H1 (cell line): ENCODE results near the gene ADARB2. TPM values are rescaled to one million over a fixed set of nuclear protein-coding genes. Genes with fewer than 3 reads are reported as not detected.

Experiments
- HDAC2 ChIP-seq, 2 experiments: fragments of 300-600 bp in 1 of 2; sonication (generic) in 1 of 2; IDR thresholded peaks; 2 replicates each; pipeline ENCODE4 v1.6.1; 2011 to 2012; ENCODE audit warnings: low read depth in 2 of 2, low read length in 2 of 2, mild to moderate bottlenecking in 2 of 2, moderate library complexity in 2 of 2, borderline replicate concordance in 1 of 2, inconsistent platforms in 1 of 2
- SIX5 ChIP-seq: IDR thresholded peaks from 2 replicates; pipeline ENCODE4 v1.6.1; 2011; ENCODE audit warnings: mild to moderate bottlenecking, low read depth, low read length
- polyA plus RNA-seq, 7 experiments: library from polyadenylated mRNA; depleted of rRNA in 3 of 7; stranded (reverse) in 5 of 7; unstranded in 2 of 7; fragments of >200 nt in 5 of 7; fragments of 200-250 nt in 2 of 7; gene quantifications; 1 replicate in 5 of 7; 2 replicates in 1 of 7; 4 replicates in 1 of 7; pipeline versions ENCODE4 v1.2.1 to v1.2.3, GENCODE V29; 2011 to 2013; ENCODE audit warnings: missing spikeins in 2 of 7, mixed read lengths in 2 of 7
- total RNA-seq: library from RNA; stranded (reverse); fragmentation: NEBNext Ultra II Directional; extraction: Animal tissue kit (Norgen Biotek cat#: 25700); gene quantifications from 2 replicates; pipeline ENCODE4 v1.2.1, GENCODE V29; 2021
- TF ChIP-seq, protein P1 (sequence below): fragments of 300-600 bp; sonication (generic); IDR thresholded peaks from 2 replicates; pipeline ENCODE4 v1.7.1; 2012; ENCODE audit warnings: low read length, moderate library complexity, mild to moderate bottlenecking, inconsistent platforms; ENCODE audit not compliant: insufficient replicate concordance

Gene ADARB2
- total and polyA plus RNA-seq, 2 of the 8 experiments (the other 6 are each of a cell fraction or from before 2014, with no cell fraction given), result 2.2 to 2.8 TPM

DNA sequence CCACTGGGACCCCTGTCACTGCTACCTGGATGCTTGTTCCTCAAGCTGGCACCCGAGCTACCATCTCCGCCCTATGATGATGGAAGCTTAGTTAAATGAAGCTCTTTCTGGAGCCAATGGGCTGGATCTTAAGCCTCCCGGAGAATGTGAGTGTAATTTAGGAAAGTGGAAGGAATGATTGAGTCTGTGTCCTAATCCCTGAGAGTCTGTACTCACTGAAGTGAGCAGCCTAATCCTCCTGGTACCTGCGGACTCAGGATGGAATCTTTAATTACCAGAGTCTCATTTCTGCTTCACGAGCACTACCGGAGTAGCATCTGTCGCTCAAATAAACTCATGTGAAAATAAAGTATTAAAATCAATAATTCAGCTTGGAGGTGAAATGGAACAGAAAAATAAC lies 425.6 kb downstream of the ADARB2 start (continued):
- TF ChIP-seq, protein P1, sequence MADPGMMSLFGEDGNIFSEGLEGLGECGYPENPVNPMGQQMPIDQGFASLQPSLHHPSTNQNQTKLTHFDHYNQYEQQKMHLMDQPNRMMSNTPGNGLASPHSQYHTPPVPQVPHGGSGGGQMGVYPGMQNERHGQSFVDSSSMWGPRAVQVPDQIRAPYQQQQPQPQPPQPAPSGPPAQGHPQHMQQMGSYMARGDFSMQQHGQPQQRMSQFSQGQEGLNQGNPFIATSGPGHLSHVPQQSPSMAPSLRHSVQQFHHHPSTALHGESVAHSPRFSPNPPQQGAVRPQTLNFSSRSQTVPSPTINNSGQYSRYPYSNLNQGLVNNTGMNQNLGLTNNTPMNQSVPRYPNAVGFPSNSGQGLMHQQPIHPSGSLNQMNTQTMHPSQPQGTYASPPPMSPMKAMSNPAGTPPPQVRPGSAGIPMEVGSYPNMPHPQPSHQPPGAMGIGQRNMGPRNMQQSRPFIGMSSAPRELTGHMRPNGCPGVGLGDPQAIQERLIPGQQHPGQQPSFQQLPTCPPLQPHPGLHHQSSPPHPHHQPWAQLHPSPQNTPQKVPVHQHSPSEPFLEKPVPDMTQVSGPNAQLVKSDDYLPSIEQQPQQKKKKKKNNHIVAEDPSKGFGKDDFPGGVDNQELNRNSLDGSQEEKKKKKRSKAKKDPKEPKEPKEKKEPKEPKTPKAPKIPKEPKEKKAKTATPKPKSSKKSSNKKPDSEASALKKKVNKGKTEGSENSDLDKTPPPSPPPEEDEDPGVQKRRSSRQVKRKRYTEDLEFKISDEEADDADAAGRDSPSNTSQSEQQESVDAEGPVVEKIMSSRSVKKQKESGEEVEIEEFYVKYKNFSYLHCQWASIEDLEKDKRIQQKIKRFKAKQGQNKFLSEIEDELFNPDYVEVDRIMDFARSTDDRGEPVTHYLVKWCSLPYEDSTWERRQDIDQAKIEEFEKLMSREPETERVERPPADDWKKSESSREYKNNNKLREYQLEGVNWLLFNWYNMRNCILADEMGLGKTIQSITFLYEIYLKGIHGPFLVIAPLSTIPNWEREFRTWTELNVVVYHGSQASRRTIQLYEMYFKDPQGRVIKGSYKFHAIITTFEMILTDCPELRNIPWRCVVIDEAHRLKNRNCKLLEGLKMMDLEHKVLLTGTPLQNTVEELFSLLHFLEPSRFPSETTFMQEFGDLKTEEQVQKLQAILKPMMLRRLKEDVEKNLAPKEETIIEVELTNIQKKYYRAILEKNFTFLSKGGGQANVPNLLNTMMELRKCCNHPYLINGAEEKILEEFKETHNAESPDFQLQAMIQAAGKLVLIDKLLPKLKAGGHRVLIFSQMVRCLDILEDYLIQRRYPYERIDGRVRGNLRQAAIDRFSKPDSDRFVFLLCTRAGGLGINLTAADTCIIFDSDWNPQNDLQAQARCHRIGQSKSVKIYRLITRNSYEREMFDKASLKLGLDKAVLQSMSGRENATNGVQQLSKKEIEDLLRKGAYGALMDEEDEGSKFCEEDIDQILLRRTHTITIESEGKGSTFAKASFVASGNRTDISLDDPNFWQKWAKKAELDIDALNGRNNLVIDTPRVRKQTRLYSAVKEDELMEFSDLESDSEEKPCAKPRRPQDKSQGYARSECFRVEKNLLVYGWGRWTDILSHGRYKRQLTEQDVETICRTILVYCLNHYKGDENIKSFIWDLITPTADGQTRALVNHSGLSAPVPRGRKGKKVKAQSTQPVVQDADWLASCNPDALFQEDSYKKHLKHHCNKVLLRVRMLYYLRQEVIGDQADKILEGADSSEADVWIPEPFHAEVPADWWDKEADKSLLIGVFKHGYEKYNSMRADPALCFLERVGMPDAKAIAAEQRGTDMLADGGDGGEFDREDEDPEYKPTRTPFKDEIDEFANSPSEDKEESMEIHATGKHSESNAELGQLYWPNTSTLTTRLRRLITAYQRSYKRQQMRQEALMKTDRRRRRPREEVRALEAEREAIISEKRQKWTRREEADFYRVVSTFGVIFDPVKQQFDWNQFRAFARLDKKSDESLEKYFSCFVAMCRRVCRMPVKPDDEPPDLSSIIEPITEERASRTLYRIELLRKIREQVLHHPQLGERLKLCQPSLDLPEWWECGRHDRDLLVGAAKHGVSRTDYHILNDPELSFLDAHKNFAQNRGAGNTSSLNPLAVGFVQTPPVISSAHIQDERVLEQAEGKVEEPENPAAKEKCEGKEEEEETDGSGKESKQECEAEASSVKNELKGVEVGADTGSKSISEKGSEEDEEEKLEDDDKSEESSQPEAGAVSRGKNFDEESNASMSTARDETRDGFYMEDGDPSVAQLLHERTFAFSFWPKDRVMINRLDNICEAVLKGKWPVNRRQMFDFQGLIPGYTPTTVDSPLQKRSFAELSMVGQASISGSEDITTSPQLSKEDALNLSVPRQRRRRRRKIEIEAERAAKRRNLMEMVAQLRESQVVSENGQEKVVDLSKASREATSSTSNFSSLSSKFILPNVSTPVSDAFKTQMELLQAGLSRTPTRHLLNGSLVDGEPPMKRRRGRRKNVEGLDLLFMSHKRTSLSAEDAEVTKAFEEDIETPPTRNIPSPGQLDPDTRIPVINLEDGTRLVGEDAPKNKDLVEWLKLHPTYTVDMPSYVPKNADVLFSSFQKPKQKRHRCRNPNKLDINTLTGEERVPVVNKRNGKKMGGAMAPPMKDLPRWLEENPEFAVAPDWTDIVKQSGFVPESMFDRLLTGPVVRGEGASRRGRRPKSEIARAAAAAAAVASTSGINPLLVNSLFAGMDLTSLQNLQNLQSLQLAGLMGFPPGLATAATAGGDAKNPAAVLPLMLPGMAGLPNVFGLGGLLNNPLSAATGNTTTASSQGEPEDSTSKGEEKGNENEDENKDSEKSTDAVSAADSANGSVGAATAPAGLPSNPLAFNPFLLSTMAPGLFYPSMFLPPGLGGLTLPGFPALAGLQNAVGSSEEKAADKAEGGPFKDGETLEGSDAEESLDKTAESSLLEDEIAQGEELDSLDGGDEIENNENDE, result no peak
- TF ChIP-seq SIX5 (no peak), HDAC2 (IDR thresholded peaks at IDR 0.05; ENCODE audit: borderline replicate concordance in 1 of 2, low read depth in 2 of 2, low read length in 2 of 2) (no peak)
